WTC11 (cell line): Measurements from ENCODE around the gene KLRF2. TPM values are rescaled to one million over a fixed set of nuclear protein-coding genes. Genes with fewer than 3 reads are reported as not detected.

Experiments used
- ATAC-seq: fragments of 200-7000 bp; cut with Tn5 transposase; 2 replicates; pipeline ENCODE4 v1.10.0; 2021; ENCODE audit warnings: mild to moderate bottlenecking, moderate library complexity
- CTCF ChIA-PET: fragments of 300-600 bp; sonication (Branson Sonifier 250); formaldehyde crosslinking; loops from one replicate; lab custom pipeline; 2021; ENCODE audit warnings: antibody characterized with exemption; lab: Charles Lee
- POLR2A ChIA-PET: fragments of 350-600 bp; sonication (Branson Sonifier 250); formaldehyde crosslinking; loops from one replicate; lab custom pipeline; 2021; ENCODE audit warnings: antibody characterized with exemption; lab: Charles Lee
- DNase-seq: peaks from one replicate; pipeline ENCODE4 v3.0.0; 2021; ENCODE audit warnings: low spot score
- H3K27ac Mint-ChIP-seq: 2 replicates; pipeline ENCODE4 v1.8.0; 2021; ENCODE audit warnings: mixed read lengths
- H3K27me3 Mint-ChIP-seq: 2 replicates; pipeline ENCODE4 v1.8.0; 2021; ENCODE audit warnings: low read depth, mild to moderate bottlenecking, moderate library complexity, mixed read lengths
- H3K36me3 Mint-ChIP-seq: 2 replicates; pipeline ENCODE4 v1.8.0; 2021; ENCODE audit warnings: mixed read lengths
- H3K4me1 Mint-ChIP-seq: 2 replicates; pipeline ENCODE4 v1.8.0; 2022; ENCODE audit warnings: mixed read lengths
- H3K4me3 Mint-ChIP-seq: 2 replicates; pipeline ENCODE4 v1.8.0; 2021; ENCODE audit warnings: mild to moderate bottlenecking, moderate library complexity, mixed read lengths
- H3K9me3 Mint-ChIP-seq: 2 replicates; pipeline ENCODE4 v1.8.0; 2021; ENCODE audit warnings: mixed read lengths
- ATF1 ChIP-seq: sonication (generic); formaldehyde crosslinking; IDR thresholded peaks from 2 replicates; pipeline ENCODE4 v1.8.1; 2023; ENCODE audit warnings: mild to moderate bottlenecking, moderate library complexity, missing genetic modification reagents
- MXD4 ChIP-seq: fragments of 250-450 bp; sonication (Bioruptor Pico); IDR thresholded peaks from 2 replicates; pipeline ENCODE4 v1.8.0; 2021; ENCODE audit warnings: mild to moderate bottlenecking, moderate library complexity, borderline replicate concordance
- MYBL2 ChIP-seq: sonication (generic); formaldehyde crosslinking; IDR thresholded peaks from 2 replicates; pipeline ENCODE4 v1.8.1; 2023; ENCODE audit warnings: mild to moderate bottlenecking, moderate library complexity, missing genetic modification reagents
- NFATC4 ChIP-seq: fragments of 250-450 bp; sonication (Bioruptor Pico); IDR thresholded peaks from 2 replicates; pipeline ENCODE4 v1.9.0; 2021; ENCODE audit warnings: mild to moderate bottlenecking
- NR1H2 ChIP-seq: sonication (generic); formaldehyde crosslinking; IDR thresholded peaks from 2 replicates; pipeline ENCODE4 v1.9.0; 2021; ENCODE audit warnings: mild to moderate bottlenecking, moderate library complexity, missing genetic modification reagents
- RELA ChIP-seq: sonication (generic); formaldehyde crosslinking; IDR thresholded peaks from 2 replicates; pipeline ENCODE4 v1.8.1; 2022; ENCODE audit warnings: missing genetic modification reagents, mild to moderate bottlenecking, borderline replicate concordance
- RORB ChIP-seq: fragments of 250-450 bp; sonication (Bioruptor Pico); IDR thresholded peaks from 2 replicates; pipeline ENCODE4 v1.9.0; 2021; ENCODE audit warnings: mild to moderate bottlenecking
- ZNF219 ChIP-seq: sonication (generic); formaldehyde crosslinking; IDR thresholded peaks from 2 replicates; pipeline ENCODE4 v1.8.0; 2023; ENCODE audit warnings: missing genetic modification reagents, mild to moderate bottlenecking, borderline replicate concordance
- total RNA-seq: library from RNA; stranded (reverse); gene quantifications from 3 replicates; pipeline ENCODE4 v1.2.3, GENCODE V29; 2021
- TF ChIP-seq, protein P1 (sequence below): sonication (generic); formaldehyde crosslinking; IDR thresholded peaks from 2 replicates; pipeline ENCODE4 v1.8.1; 2023; ENCODE audit warnings: mild to moderate bottlenecking, missing genetic modification reagents
- TF ChIP-seq, protein P2 (sequence below): sonication (generic); formaldehyde crosslinking; IDR thresholded peaks from 2 replicates; pipeline ENCODE4 v1.8.0; 2022; ENCODE audit warnings: mild to moderate bottlenecking, missing genetic modification reagents
- TF ChIP-seq, protein P3 (sequence below): sonication (generic); formaldehyde crosslinking; IDR thresholded peaks from 2 replicates; pipeline ENCODE4 v1.8.0; 2023; ENCODE audit warnings: missing genetic modification reagents, mild to moderate bottlenecking, borderline replicate concordance
- TF ChIP-seq, protein P4 (sequence below): fragments of 250-450 bp; sonication (Bioruptor Pico); IDR thresholded peaks from 2 replicates; pipeline ENCODE4 v1.9.0; 2021; ENCODE audit warnings: mild to moderate bottlenecking
- TF ChIP-seq, protein P5 (sequence below): sonication (generic); formaldehyde crosslinking; IDR thresholded peaks from 2 replicates; pipeline ENCODE4 v1.8.1; 2022; ENCODE audit warnings: low read depth, mild to moderate bottlenecking, moderate library complexity, missing genetic modification reagents, borderline replicate concordance
- TF ChIP-seq, protein P6 (sequence below): sonication (generic); formaldehyde crosslinking; IDR thresholded peaks from 2 replicates; pipeline ENCODE4 v1.8.0; 2022; ENCODE audit warnings: mild to moderate bottlenecking, missing genetic modification reagents
- TF ChIP-seq, protein P7 (sequence below): sonication (generic); formaldehyde crosslinking; IDR thresholded peaks from 2 replicates; pipeline ENCODE4 v1.8.1; 2023; ENCODE audit warnings: mild to moderate bottlenecking, missing genetic modification reagents, borderline replicate concordance

KLRF2 gene
- total RNA-seq, 1 experiment from 2014 or later, result not detected

DNA sequence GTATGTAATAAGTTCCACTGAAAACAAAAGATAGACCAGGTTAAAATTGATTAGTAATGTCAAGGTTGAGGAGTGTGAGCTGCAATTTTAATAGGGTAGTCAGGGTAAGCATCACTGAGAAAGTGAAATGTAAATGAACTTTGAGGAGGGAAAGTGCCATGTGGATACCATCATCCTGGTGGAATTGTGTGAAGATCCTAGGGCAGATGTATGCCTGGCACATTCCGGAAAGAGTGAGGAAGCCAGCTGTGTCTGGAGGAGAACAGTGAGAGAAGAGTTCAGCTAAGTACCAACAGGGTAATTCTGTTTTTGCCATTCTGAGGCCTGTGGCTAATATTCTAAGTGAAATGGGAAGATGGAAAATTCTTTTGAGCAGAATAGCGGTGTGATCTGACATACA, 53.7 kb downstream of the KLRF2 start:
- Mint-ChIP-seq H3K4me3 (no peak overlapping the region), H3K9me3 (no peaks in the 10 kb centered on the region), H3K27ac (no peak overlapping the region), H3K27me3 (no peaks in the 10 kb centered on the region; the same call in 1 of the 2 replicates), H3K36me3 (no peaks in the 10 kb centered on the region), H3K4me1 (no peaks in the 10 kb centered on the region)
- DNase-seq, result no peak
- TF ChIP-seq, protein P1, sequence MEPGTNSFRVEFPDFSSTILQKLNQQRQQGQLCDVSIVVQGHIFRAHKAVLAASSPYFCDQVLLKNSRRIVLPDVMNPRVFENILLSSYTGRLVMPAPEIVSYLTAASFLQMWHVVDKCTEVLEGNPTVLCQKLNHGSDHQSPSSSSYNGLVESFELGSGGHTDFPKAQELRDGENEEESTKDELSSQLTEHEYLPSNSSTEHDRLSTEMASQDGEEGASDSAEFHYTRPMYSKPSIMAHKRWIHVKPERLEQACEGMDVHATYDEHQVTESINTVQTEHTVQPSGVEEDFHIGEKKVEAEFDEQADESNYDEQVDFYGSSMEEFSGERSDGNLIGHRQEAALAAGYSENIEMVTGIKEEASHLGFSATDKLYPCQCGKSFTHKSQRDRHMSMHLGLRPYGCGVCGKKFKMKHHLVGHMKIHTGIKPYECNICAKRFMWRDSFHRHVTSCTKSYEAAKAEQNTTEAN (CRISPR knock-in tag), result no peak
- TF ChIP-seq RORB (CRISPR knock-in tag), result no peak
- TF ChIP-seq NFATC4 (CRISPR knock-in tag), result no peak
- TF ChIP-seq, protein P2, sequence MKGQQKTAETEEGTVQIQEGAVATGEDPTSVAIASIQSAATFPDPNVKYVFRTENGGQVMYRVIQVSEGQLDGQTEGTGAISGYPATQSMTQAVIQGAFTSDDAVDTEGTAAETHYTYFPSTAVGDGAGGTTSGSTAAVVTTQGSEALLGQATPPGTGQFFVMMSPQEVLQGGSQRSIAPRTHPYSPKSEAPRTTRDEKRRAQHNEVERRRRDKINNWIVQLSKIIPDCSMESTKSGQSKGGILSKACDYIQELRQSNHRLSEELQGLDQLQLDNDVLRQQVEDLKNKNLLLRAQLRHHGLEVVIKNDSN (CRISPR knock-in tag), result no peak
- TF ChIP-seq, protein P3, sequence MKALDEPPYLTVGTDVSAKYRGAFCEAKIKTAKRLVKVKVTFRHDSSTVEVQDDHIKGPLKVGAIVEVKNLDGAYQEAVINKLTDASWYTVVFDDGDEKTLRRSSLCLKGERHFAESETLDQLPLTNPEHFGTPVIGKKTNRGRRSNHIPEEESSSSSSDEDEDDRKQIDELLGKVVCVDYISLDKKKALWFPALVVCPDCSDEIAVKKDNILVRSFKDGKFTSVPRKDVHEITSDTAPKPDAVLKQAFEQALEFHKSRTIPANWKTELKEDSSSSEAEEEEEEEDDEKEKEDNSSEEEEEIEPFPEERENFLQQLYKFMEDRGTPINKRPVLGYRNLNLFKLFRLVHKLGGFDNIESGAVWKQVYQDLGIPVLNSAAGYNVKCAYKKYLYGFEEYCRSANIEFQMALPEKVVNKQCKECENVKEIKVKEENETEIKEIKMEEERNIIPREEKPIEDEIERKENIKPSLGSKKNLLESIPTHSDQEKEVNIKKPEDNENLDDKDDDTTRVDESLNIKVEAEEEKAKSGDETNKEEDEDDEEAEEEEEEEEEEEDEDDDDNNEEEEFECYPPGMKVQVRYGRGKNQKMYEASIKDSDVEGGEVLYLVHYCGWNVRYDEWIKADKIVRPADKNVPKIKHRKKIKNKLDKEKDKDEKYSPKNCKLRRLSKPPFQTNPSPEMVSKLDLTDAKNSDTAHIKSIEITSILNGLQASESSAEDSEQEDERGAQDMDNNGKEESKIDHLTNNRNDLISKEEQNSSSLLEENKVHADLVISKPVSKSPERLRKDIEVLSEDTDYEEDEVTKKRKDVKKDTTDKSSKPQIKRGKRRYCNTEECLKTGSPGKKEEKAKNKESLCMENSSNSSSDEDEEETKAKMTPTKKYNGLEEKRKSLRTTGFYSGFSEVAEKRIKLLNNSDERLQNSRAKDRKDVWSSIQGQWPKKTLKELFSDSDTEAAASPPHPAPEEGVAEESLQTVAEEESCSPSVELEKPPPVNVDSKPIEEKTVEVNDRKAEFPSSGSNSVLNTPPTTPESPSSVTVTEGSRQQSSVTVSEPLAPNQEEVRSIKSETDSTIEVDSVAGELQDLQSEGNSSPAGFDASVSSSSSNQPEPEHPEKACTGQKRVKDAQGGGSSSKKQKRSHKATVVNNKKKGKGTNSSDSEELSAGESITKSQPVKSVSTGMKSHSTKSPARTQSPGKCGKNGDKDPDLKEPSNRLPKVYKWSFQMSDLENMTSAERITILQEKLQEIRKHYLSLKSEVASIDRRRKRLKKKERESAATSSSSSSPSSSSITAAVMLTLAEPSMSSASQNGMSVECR (CRISPR knock-in tag), result no peak
- no peak for TF ChIP-seq ATF1 (CRISPR knock-in tag)
- no peak for TF ChIP-seq MXD4 (CRISPR knock-in tag)
- TF ChIP-seq, protein P4, sequence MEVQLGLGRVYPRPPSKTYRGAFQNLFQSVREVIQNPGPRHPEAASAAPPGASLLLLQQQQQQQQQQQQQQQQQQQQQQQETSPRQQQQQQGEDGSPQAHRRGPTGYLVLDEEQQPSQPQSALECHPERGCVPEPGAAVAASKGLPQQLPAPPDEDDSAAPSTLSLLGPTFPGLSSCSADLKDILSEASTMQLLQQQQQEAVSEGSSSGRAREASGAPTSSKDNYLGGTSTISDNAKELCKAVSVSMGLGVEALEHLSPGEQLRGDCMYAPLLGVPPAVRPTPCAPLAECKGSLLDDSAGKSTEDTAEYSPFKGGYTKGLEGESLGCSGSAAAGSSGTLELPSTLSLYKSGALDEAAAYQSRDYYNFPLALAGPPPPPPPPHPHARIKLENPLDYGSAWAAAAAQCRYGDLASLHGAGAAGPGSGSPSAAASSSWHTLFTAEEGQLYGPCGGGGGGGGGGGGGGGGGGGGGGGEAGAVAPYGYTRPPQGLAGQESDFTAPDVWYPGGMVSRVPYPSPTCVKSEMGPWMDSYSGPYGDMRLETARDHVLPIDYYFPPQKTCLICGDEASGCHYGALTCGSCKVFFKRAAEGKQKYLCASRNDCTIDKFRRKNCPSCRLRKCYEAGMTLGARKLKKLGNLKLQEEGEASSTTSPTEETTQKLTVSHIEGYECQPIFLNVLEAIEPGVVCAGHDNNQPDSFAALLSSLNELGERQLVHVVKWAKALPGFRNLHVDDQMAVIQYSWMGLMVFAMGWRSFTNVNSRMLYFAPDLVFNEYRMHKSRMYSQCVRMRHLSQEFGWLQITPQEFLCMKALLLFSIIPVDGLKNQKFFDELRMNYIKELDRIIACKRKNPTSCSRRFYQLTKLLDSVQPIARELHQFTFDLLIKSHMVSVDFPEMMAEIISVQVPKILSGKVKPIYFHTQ (CRISPR knock-in tag), result no peak
- TF ChIP-seq, protein P5, sequence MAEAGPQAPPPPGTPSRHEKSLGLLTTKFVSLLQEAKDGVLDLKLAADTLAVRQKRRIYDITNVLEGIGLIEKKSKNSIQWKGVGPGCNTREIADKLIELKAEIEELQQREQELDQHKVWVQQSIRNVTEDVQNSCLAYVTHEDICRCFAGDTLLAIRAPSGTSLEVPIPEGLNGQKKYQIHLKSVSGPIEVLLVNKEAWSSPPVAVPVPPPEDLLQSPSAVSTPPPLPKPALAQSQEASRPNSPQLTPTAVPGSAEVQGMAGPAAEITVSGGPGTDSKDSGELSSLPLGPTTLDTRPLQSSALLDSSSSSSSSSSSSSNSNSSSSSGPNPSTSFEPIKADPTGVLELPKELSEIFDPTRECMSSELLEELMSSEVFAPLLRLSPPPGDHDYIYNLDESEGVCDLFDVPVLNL (CRISPR knock-in tag), result no peak
- no peak for TF ChIP-seq RELA
- TF ChIP-seq, protein P6, sequence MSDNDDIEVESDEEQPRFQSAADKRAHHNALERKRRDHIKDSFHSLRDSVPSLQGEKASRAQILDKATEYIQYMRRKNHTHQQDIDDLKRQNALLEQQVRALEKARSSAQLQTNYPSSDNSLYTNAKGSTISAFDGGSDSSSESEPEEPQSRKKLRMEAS, result no peak
- TF ChIP-seq ZNF219 (CRISPR knock-in tag), result no peak
- no peak for TF ChIP-seq MYBL2 (CRISPR knock-in tag)
- TF ChIP-seq, protein P7, sequence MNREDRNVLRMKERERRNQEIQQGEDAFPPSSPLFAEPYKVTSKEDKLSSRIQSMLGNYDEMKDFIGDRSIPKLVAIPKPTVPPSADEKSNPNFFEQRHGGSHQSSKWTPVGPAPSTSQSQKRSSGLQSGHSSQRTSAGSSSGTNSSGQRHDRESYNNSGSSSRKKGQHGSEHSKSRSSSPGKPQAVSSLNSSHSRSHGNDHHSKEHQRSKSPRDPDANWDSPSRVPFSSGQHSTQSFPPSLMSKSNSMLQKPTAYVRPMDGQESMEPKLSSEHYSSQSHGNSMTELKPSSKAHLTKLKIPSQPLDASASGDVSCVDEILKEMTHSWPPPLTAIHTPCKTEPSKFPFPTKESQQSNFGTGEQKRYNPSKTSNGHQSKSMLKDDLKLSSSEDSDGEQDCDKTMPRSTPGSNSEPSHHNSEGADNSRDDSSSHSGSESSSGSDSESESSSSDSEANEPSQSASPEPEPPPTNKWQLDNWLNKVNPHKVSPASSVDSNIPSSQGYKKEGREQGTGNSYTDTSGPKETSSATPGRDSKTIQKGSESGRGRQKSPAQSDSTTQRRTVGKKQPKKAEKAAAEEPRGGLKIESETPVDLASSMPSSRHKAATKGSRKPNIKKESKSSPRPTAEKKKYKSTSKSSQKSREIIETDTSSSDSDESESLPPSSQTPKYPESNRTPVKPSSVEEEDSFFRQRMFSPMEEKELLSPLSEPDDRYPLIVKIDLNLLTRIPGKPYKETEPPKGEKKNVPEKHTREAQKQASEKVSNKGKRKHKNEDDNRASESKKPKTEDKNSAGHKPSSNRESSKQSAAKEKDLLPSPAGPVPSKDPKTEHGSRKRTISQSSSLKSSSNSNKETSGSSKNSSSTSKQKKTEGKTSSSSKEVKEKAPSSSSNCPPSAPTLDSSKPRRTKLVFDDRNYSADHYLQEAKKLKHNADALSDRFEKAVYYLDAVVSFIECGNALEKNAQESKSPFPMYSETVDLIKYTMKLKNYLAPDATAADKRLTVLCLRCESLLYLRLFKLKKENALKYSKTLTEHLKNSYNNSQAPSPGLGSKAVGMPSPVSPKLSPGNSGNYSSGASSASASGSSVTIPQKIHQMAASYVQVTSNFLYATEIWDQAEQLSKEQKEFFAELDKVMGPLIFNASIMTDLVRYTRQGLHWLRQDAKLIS, result no peak
- TF ChIP-seq NR1H2 (CRISPR knock-in tag), result no peak
- ChIA-PET CTCF (interaction anchor here (0.5 kb wide), 1 partner anchor 15 kb away, joined by 3 read pairs; no protein-coding TSS in a partner anchor), POLR2A (no interaction called here)
- ATAC-seq, result no peak
